Measurements from ENCODE around the gene GABRA5. TPM values are rescaled to one million over a fixed set of nuclear protein-coding genes. Genes with fewer than 3 reads are reported as not detected.
A peak's percentile ranks its signal among the peaks of the same experiment; 100 is the strongest.

Gene GABRA5
- total and polyA plus RNA-seq, 2 experiments from 2014 or later = 0.22 to 0.29 TPM

DNA sequence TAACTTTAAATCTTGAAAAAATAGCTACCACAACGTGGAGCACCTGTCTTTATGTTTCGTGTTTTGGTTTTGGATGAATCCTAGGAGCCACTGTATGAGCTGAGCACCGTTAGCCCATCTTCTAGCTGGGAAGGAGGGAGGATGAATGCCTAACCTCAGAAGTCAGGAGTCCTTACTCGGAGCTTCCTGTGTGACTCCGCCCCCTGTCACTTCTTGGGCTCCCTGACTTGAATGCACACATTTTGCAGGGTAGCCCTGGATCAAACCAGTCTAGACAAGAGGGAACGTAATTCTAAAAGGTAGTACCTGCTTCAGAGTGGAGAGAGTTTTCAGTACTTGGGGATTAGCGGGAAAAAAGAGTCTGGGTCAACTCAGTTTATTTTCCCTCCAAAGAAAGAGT is 5.3 kb downstream of the GABRA5 start:
- H3K27me3 ChIP-seq (replicated peaks; ENCODE audit: insufficient read depth) = peaks cover 27% of the 10 kb centered on the region
- H3K36me3 ChIP-seq (ENCODE audit: low read depth) = no peaks in the 10 kb centered on the region
- H3K27ac ChIP-seq = no peak overlapping the region
- WGBS, 2 experiments (ENCODE audit: low coverage in 1 of 2, low lambda C conversion rate in 2 of 2, missing lambda C conversion rate in 2 of 2) = 39 to 48% methylated on average over 7 of the region's 7 CpGs
- no peak overlapping the region for H3K4me3 ChIP-seq
- in situ Hi-C loops (cut with MboI) = loop anchor here (25.0 kb wide), 1 partner anchor 1360 kb away; no protein-coding TSS in a partner anchor
- H3F3A ChIP-seq (ENCODE audit: insufficient read depth) = no peaks in the 10 kb centered on the region
- H4K20me1 ChIP-seq (ENCODE audit: insufficient read depth) = no peaks in the 10 kb centered on the region
- H3K79me2 ChIP-seq (ENCODE audit: insufficient read depth) = no peaks in the 10 kb centered on the region
- no peak overlapping the region for H3K4me2 ChIP-seq (ENCODE audit: unreplicated experiment)
- no peaks in the 10 kb centered on the region for H3K4me1 ChIP-seq (ENCODE audit: insufficient read depth)
- H3K9me2 ChIP-seq (ENCODE audit: insufficient read depth) = no peaks in the 10 kb centered on the region
- H3K9me3 ChIP-seq (ENCODE audit: low read depth) = no peaks in the 10 kb centered on the region
- H2AFZ ChIP-seq = no peak overlapping the region
- H3K9ac ChIP-seq = no peak overlapping the region
- no peak for DNase-seq
- no peak for TF ChIP-seq EZH2phosphoT487 (IDR thresholded peaks at IDR 0.05; ENCODE audit: insufficient read depth, low read depth)
- TF ChIP-seq EZH2 (IDR thresholded peaks at IDR 0.05; ENCODE audit: insufficient read depth, poor library complexity, severe bottlenecking) = no peak

DNA sequence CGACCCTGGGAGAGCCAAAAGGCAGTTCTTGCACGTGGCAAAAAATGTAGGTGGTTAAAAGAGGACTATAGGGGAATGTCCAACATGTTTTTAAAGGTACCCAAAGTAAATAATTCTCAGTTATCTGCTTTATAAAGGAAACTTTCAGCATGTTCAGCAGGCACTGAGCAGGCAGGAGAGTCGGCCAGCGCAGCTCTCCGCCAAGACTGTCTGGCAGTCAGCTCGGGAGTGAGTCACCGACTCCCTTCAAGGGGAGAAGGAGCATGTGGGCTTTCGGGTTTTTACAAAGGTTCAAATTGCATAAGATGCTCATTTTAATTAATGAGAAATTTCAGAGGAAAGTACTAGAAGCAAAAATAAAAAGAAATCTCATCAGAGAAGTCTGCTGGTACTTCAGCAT is 7.0 kb downstream of the GABRA5 start:
- Histone ChIP-seq H4K20me1 (ENCODE audit: insufficient read depth) (no peaks in the 10 kb centered on the region), H3K9ac (no peak overlapping the region), H3K4me3 (no peak overlapping the region), H2AFZ (no peak overlapping the region), H3K27ac (no peak overlapping the region), H3K9me3 (ENCODE audit: low read depth) (no peaks in the 10 kb centered on the region), H3K9me2 (ENCODE audit: insufficient read depth) (no peaks in the 10 kb centered on the region), H3K79me2 (ENCODE audit: insufficient read depth) (no peaks in the 10 kb centered on the region), H3F3A (ENCODE audit: insufficient read depth) (no peaks in the 10 kb centered on the region), H3K27me3 (replicated peaks; ENCODE audit: insufficient read depth) (peaks cover 13% of the 10 kb centered on the region), H3K4me1 (ENCODE audit: insufficient read depth) (no peaks in the 10 kb centered on the region), H3K4me2 (ENCODE audit: unreplicated experiment) (no peak overlapping the region), H3K36me3 (ENCODE audit: low read depth) (no peaks in the 10 kb centered on the region)
- no peak for TF ChIP-seq EZH2 (IDR thresholded peaks at IDR 0.05; ENCODE audit: insufficient read depth, poor library complexity, severe bottlenecking)
- TF ChIP-seq EZH2phosphoT487 (IDR thresholded peaks at IDR 0.05; ENCODE audit: insufficient read depth, low read depth) = no peak
- in situ Hi-C loops (cut with MboI) = loop anchor here (25.0 kb wide), 1 partner anchor 1362 kb away; no protein-coding TSS in a partner anchor
- 11 to 14% methylated on average over 8 of the region's 8 CpGs for WGBS, 2 experiments (ENCODE audit: low coverage in 1 of 2, low lambda C conversion rate in 2 of 2, missing lambda C conversion rate in 2 of 2)
- DNase-seq = peak; percentile 64

DNA sequence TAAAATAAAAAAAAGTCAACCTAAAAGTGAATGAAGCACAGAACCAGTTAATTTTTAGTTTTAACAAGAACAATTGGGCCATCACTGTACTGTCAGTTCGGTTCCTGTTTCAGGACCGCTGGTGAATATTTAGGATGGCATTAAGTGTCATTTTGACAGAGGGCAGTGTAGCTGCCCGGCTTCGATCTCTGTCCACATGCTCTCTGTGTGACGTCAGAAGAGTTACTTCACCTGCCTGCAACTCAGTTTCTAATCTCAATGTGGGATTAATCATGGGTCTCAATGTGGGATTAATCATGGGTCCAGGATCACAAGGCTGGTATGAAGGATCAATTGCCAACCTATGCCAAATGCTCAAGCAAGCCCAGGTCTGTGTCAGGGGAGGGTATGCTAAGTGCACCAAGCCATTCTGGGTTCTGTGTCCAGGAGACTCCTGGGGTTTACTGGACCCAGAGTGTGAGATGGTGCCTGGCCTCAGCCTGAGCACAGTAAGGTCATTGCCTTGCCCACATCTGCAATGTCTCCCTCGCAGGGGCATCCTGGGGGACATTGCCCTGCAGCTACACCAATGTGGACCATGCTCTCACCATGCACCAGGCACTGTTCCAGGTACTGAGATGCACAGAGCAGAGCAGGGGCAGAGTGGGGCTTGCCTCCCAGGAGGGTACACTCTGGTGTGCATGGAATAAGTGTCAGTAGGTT is 8.1 kb downstream of the GABRA5 start:
- TF ChIP-seq EZH2 (IDR thresholded peaks at IDR 0.05; ENCODE audit: insufficient read depth, poor library complexity, severe bottlenecking) (no peak), EZH2phosphoT487 (IDR thresholded peaks at IDR 0.05; ENCODE audit: insufficient read depth, low read depth) (no peak)
- in situ Hi-C loops (cut with MboI) = loop anchor here (25.0 kb wide), 1 partner anchor 1363 kb away; no protein-coding TSS in a partner anchor

DNA sequence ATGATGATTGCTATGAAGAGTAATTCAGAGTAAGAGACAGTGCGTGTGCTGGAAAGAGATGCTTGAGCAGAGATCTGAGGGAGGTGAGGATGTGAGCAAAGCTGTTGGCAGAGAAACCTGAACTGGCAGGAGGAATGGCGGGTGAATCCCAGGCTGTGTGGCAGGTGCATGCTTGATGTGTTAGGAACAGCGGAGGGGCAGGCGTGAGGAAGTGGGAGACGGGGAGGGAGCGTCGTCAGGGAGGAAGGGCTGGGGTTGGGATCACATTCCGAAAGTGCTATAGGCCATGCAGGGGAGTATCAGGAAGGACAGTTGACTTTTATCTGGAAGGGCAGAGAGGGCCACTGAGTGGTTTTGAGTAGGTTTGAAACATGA is 8.6 kb downstream of the GABRA5 start:
- TF ChIP-seq EZH2phosphoT487 (IDR thresholded peaks at IDR 0.05; ENCODE audit: insufficient read depth, low read depth) = no peak
- TF ChIP-seq EZH2 (IDR thresholded peaks at IDR 0.05; ENCODE audit: insufficient read depth, poor library complexity, severe bottlenecking) = no peak
- H3K9me2 ChIP-seq (ENCODE audit: insufficient read depth) = no peaks in the 10 kb centered on the region

More for the DNA sequence above, 8.1 kb downstream of the GABRA5 start:
- 32 to 35% methylated on average over 6 of the region's 6 CpGs for WGBS, 2 experiments (ENCODE audit: low coverage in 1 of 2, low lambda C conversion rate in 2 of 2, missing lambda C conversion rate in 2 of 2)
- no peak overlapping the region for H2AFZ ChIP-seq
- no peaks in the 10 kb centered on the region for H3F3A ChIP-seq (ENCODE audit: insufficient read depth)
- no peak overlapping the region for H3K9ac ChIP-seq
- no peaks in the 10 kb centered on the region for H3K79me2 ChIP-seq (ENCODE audit: insufficient read depth)
- H3K27ac ChIP-seq = no peak overlapping the region
- no peaks in the 10 kb centered on the region for H3K4me1 ChIP-seq (ENCODE audit: insufficient read depth)
- H3K36me3 ChIP-seq (ENCODE audit: low read depth) = no peaks in the 10 kb centered on the region
- no peaks in the 10 kb centered on the region for H4K20me1 ChIP-seq (ENCODE audit: insufficient read depth)
- H3K4me2 ChIP-seq (ENCODE audit: unreplicated experiment) = no peak overlapping the region
- DNase-seq = no peak
- H3K27me3 ChIP-seq (replicated peaks; ENCODE audit: insufficient read depth) = peaks cover 2% of the 10 kb centered on the region
- H3K4me3 ChIP-seq = no peak overlapping the region
- H3K9me2 ChIP-seq (ENCODE audit: insufficient read depth) = no peaks in the 10 kb centered on the region
- H3K9me3 ChIP-seq (ENCODE audit: low read depth) = no peaks in the 10 kb centered on the region

More for the DNA sequence above, 8.6 kb downstream of the GABRA5 start:
- no peaks in the 10 kb centered on the region for H3K36me3 ChIP-seq (ENCODE audit: low read depth)
- no peak overlapping the region for H3K4me3 ChIP-seq
- H3K79me2 ChIP-seq (ENCODE audit: insufficient read depth) = no peaks in the 10 kb centered on the region
- 46 to 61% methylated on average over 7 to 8 of the region's 8 CpGs for WGBS, 2 experiments (ENCODE audit: low coverage in 1 of 2, low lambda C conversion rate in 2 of 2, missing lambda C conversion rate in 2 of 2)
- no peak overlapping the region for H3K4me2 ChIP-seq (ENCODE audit: unreplicated experiment)
- DNase-seq = no peak
- H3K9me3 ChIP-seq (ENCODE audit: low read depth) = no peaks in the 10 kb centered on the region
- H2AFZ ChIP-seq = no peak overlapping the region
- H4K20me1 ChIP-seq (ENCODE audit: insufficient read depth) = no peaks in the 10 kb centered on the region
- in situ Hi-C loops (cut with MboI) = no loop called here
- no peaks in the 10 kb centered on the region for H3F3A ChIP-seq (ENCODE audit: insufficient read depth)
- no peak overlapping the region for H3K9ac ChIP-seq
- no peaks in the 10 kb centered on the region; the same call in none of the 2 replicates for H3K27me3 ChIP-seq (replicated peaks; ENCODE audit: insufficient read depth)
- H3K27ac ChIP-seq = no peak overlapping the region
- H3K4me1 ChIP-seq (ENCODE audit: insufficient read depth) = no peaks in the 10 kb centered on the region

Measured in GM23248 (cell line).